IMR-90 (cell line): ENCODE data around the gene HOXC10. TPM values are rescaled to one million over a fixed set of nuclear protein-coding genes. Genes with fewer than 3 reads are reported as not detected.

ENCODE experiments used
- ATAC-seq: fragments of 200-7000 bp; cut with Tn5 transposase; 2 replicates; pipeline ENCODE4 v1.9.1; 2020; ENCODE audit warnings: low read depth, mild to moderate bottlenecking, moderate library complexity
- BruUV-seq: library from RNA; stranded (reverse); fragments of 400-500 nt; replicated peaks from 2 replicates; lab custom pipeline; 2021; lab: Mats Ljungman, UMichigan
- CTCF ChIA-PET: fragments of 300-600 bp; formaldehyde crosslinking; extraction: SDS; loops from one replicate; lab custom pipeline; 2021; ENCODE audit warnings: antibody characterized with exemption; lab: Yijun Ruan, JAX
- POLR2A ChIA-PET: fragments of 300-600 bp; sonication (Branson Sonifier 250); formaldehyde crosslinking; loops from one replicate; lab custom pipeline; 2022; ENCODE audit warnings: antibody characterized with exemption; ENCODE audit not compliant: unreplicated experiment; lab: Charles Lee
- DNase-seq: peaks from one replicate; pipeline ENCODE4 v3.0.0; 2013
- H2AFZ ChIP-seq: replicated peaks from 2 replicates; pipeline ENCODE3; 2013; ENCODE audit warnings: low read length, mild to moderate bottlenecking; ENCODE audit not compliant: poor library complexity
- H2AK5ac ChIP-seq: 2 replicates; pipeline ENCODE4 v1.6.1; 2013; ENCODE audit warnings: low read depth, low read length, inconsistent platforms
- H2AK9ac ChIP-seq: replicated peaks from 2 replicates; pipeline ENCODE3; 2013; ENCODE audit warnings: mild to moderate bottlenecking, low read depth, low read length, moderate library complexity; ENCODE audit not compliant: poor library complexity
- H2BK120ac ChIP-seq: 2 replicates; pipeline ENCODE4 v1.6.1; 2013; ENCODE audit warnings: low read depth, low read length, inconsistent platforms
- H2BK15ac ChIP-seq: 3 replicates; pipeline ENCODE4 v1.6.1; 2013; ENCODE audit warnings: low read depth, low read length, inconsistent platforms
- H2BK20ac ChIP-seq: 2 replicates; pipeline ENCODE4 v1.6.1; 2013; ENCODE audit warnings: low read depth, mild to moderate bottlenecking, inconsistent platforms, low read length, moderate library complexity
- H2BK5ac ChIP-seq: 2 replicates; pipeline ENCODE4 v1.6.1; 2013; ENCODE audit warnings: mild to moderate bottlenecking, low read depth, low read length, inconsistent platforms; ENCODE audit not compliant: poor library complexity, severe bottlenecking
- H3K14ac ChIP-seq: replicated peaks from 2 replicates; pipeline ENCODE4 v1.6.1; 2013; ENCODE audit warnings: low read depth, low read length, inconsistent platforms
- H3K18ac ChIP-seq: 2 replicates; pipeline ENCODE4 v1.6.1; 2013; ENCODE audit warnings: low read depth, low read length, control low read depth
- H3K23ac ChIP-seq: 2 replicates; pipeline ENCODE4 v1.6.1; 2013; ENCODE audit warnings: low read depth, low read length, inconsistent platforms
- H3K27ac ChIP-seq: 2 replicates; pipeline ENCODE4 v1.5.1; 2013; ENCODE audit warnings: mild to moderate bottlenecking, control low read depth, low read length; ENCODE audit not compliant: insufficient read depth
- H3K27me3 ChIP-seq: 2 replicates; pipeline ENCODE4 v1.6.1; 2013; ENCODE audit warnings: low read length; ENCODE audit not compliant: control insufficient read depth, insufficient read depth
- H3K36me3 ChIP-seq: 2 replicates; pipeline ENCODE4 v1.6.1; 2013; ENCODE audit warnings: low read length, mixed read lengths; ENCODE audit not compliant: control insufficient read depth, insufficient read depth
- H3K4ac ChIP-seq: 2 replicates; pipeline ENCODE4 v1.6.1; 2013; ENCODE audit warnings: low read depth, low read length, inconsistent platforms
- H3K4me1 ChIP-seq: 2 replicates; pipeline ENCODE4 v1.6.1; 2013; ENCODE audit warnings: low read length, mixed read lengths; ENCODE audit not compliant: control insufficient read depth, insufficient read depth
- H3K4me2 ChIP-seq: 2 replicates; pipeline ENCODE4 v1.6.1; 2013; ENCODE audit warnings: low read depth, mild to moderate bottlenecking, control low read depth, low read length, moderate library complexity
- H3K4me3 ChIP-seq: 2 replicates; pipeline ENCODE4 v1.5.1; 2013; ENCODE audit warnings: low read depth, mild to moderate bottlenecking, control low read depth, low read length, moderate library complexity; ENCODE audit not compliant: insufficient read depth
- H3K56ac ChIP-seq: 2 replicates; pipeline ENCODE4 v1.6.1; 2013; ENCODE audit warnings: low read length, inconsistent platforms; ENCODE audit not compliant: insufficient read depth; ENCODE audit errors: extremely low read depth
- H3K79me1 ChIP-seq, 2 experiments: 2 replicates each; pipeline ENCODE4 v1.6.1; 2013; ENCODE audit warnings: low read length in 2 of 2, inconsistent platforms in 1 of 2, low read depth in 1 of 2
- H3K9ac ChIP-seq: 2 replicates; pipeline ENCODE4 v1.6.1; 2013; ENCODE audit warnings: low read depth, low read length, control low read depth
- H3K9me1 ChIP-seq: 2 replicates; pipeline ENCODE4 v1.6.1; 2013; ENCODE audit warnings: low read length, inconsistent platforms; ENCODE audit not compliant: insufficient read depth
- H3K9me3 ChIP-seq: 2 replicates; pipeline ENCODE4 v1.6.1; 2013; ENCODE audit warnings: low read length; ENCODE audit not compliant: control insufficient read depth, insufficient read depth
- H4K20me1 ChIP-seq: 2 replicates; pipeline ENCODE4 v1.6.1; 2013; ENCODE audit warnings: low read length, inconsistent platforms; ENCODE audit not compliant: insufficient read depth
- H4K5ac ChIP-seq: 2 replicates; pipeline ENCODE4 v1.6.1; 2013; ENCODE audit warnings: mild to moderate bottlenecking, low read depth, low read length, control low read depth
- H4K8ac ChIP-seq, 2 experiments: 2 replicates each; pipeline ENCODE4 v1.6.1; 2013; ENCODE audit warnings: low read depth in 2 of 2, low read length in 2 of 2, control low read depth in 1 of 2, inconsistent platforms in 1 of 2
- H4K91ac ChIP-seq: 2 replicates; pipeline ENCODE4 v1.6.1; 2013; ENCODE audit warnings: low read depth, low read length, inconsistent platforms; ENCODE audit not compliant: insufficient read depth
- FOS ChIP-seq: fragments of 150-350 bp; IDR thresholded peaks from 2 replicates; pipeline ENCODE4 v1.6.1; 2016; ENCODE audit warnings: low read depth, low read length
- NFE2L2 ChIP-seq: fragments of 150-350 bp; IDR thresholded peaks from 2 replicates; pipeline ENCODE4 v1.6.1; 2016; ENCODE audit warnings: low read depth, mild to moderate bottlenecking, low read length
- RFX5 ChIP-seq: IDR thresholded peaks from 2 replicates; pipeline ENCODE4 v1.8.0; 2012; ENCODE audit warnings: low read depth, mild to moderate bottlenecking, low read length, moderate library complexity
- WGBS, 2 experiments: methylation state at CpG; one replicate each; pipeline versions ENCODE4 v1.1.5 to v1.1.7; 2013; ENCODE audit warnings: missing lambda C conversion rate in 2 of 2; ENCODE audit not compliant: insufficient read length in 1 of 2; ENCODE audit errors: extremely low coverage in 2 of 2; 5-methylcytosine and 5-hydroxymethylcytosine counted together
- dilution Hi-C: fragments of 300-500 bp; cut with HindIII; formaldehyde crosslinking; loops from one replicate; pipeline ENCODE4 v1.14.3; 2018; ENCODE audit warnings: low sequenced_read_pairs; ENCODE audit not compliant: unreplicated experiment
- in situ Hi-C: fragments of 300-500 bp; cut with MboI; formaldehyde crosslinking; loops from 3 replicates; pipeline ENCODE4 v1.14.3; 2019; ENCODE audit warnings: low sequenced_read_pairs, inconsistent platforms, mixed read lengths
- intact Hi-C: fragments of 100-400 bp; cut with micrococcal nuclease; formaldehyde crosslinking; loops from 2 replicates; pipeline ENCODE4 v1.10.0; 2022
- polyA plus RNA-seq, 3 experiments: library from polyadenylated mRNA; depleted of rRNA; stranded (reverse); fragments of >200 nt; gene quantifications; 2 replicates each; pipeline ENCODE4 v1.2.3, GENCODE V29; 2012; ENCODE audit warnings: low replicate concordance in 1 of 3
- total RNA-seq: library from RNA; depleted of rRNA; stranded (reverse); fragments of >200 nt; gene quantifications from 2 replicates; pipeline ENCODE4 v1.2.3, GENCODE V29; 2012

The HOXC10 gene
- total and polyA plus RNA-seq, 2 of the 4 experiments (the other 2 are of a cell fraction): 0.15 TPM; not detected in 1

DNA sequence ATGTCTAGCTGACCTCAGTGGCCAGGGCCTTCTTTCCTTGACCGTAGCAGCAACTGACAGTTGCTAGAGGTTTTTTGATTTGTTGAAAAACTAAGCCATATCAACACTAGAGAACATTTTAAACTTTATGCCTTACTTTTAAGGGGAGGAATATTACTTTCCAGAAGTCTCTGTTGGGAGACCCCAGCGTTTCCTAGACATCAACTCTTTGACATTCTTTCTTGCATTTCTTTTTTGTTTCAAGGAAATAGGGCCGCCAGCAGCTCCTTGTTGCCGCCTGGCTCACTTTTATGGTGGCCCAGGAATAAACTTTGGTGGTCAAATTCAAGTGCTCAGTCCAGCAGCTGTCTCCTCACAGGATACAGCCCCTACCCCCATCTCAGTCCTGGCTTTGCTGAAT is 14.5 kb upstream of the HOXC10 start:
- Histone ChIP-seq H2BK120ac (no peak overlapping the region), H3K27me3 (peaks cover 99% of the 10 kb centered on the region), H2AK9ac (no peak overlapping the region), H2AFZ (no peak overlapping the region), H2AK5ac (no peak overlapping the region), H3K4ac (no peak overlapping the region), H2BK20ac (no peak overlapping the region), H4K91ac (no peak overlapping the region), H3K9me3 (peaks cover 12% of the 10 kb centered on the region), H3K4me1 (peaks cover 2% of the 10 kb centered on the region; the same call in 1 of the 2 replicates), H3K79me1 (no peaks in the 10 kb centered on the region), H3K23ac (no peak overlapping the region), H2BK5ac (no peak overlapping the region), H2BK15ac (no peak overlapping the region), H4K20me1 (no peaks in the 10 kb centered on the region), H3K9ac (no peak overlapping the region), H3K56ac (no peak overlapping the region), H3K36me3 (no peaks in the 10 kb centered on the region), H3K14ac (no peak overlapping the region), H3K27ac (no peak overlapping the region), H3K4me3 (no peak overlapping the region), H3K4me2 (no peak overlapping the region), H4K8ac (no peak overlapping the region), H3K9me1 (no peaks in the 10 kb centered on the region), H3K18ac (no peak overlapping the region), H4K5ac (no peak overlapping the region)
- dilution Hi-C loops (no loop called here), intact Hi-C loops (no loop called here), in situ Hi-C loops (no loop called here)
- DNase-seq (no peak), ATAC-seq (no peak)
- BruUV-seq: no TSS peak
- POLR2A ChIA-PET: no interaction called here
- TF ChIP-seq FOS: no peak
- TF ChIP-seq RFX5: no peak
- no peak for TF ChIP-seq NFE2L2
- WGBS, 2 experiments: no CpG with 5 or more reads among the region's 4 CpGs
- CTCF ChIA-PET: no interaction called here
